Nephron progenitor cell (in vitro differentiated cells): ENCODE measurements around the gene ADRA2C.
A peak's percentile ranks its signal among the peaks of the same experiment; 100 is the strongest.

Experiments
- DNase-seq: peaks from one replicate; pipeline ENCODE4 v3.0.0; 2021
- H3K27ac Mint-ChIP-seq: 2 replicates; pipeline ENCODE4 v1.8.0; 2021; ENCODE audit warnings: mild to moderate bottlenecking, moderate library complexity, mixed read lengths
- H3K27me3 Mint-ChIP-seq: 2 replicates; pipeline ENCODE4 v1.8.0; 2021; ENCODE audit warnings: mild to moderate bottlenecking, low read depth, mixed read lengths; ENCODE audit not compliant: poor library complexity
- H3K36me3 Mint-ChIP-seq: 2 replicates; pipeline ENCODE4 v1.8.0; 2021; ENCODE audit warnings: low read depth, mixed read lengths
- H3K4me1 Mint-ChIP-seq: 2 replicates; pipeline ENCODE4 v1.8.0; 2021; ENCODE audit warnings: mixed read lengths
- H3K4me3 Mint-ChIP-seq: 2 replicates; pipeline ENCODE4 v1.8.0; 2021; ENCODE audit warnings: mild to moderate bottlenecking, moderate library complexity, mixed read lengths
- H3K9me3 Mint-ChIP-seq: 2 replicates; pipeline ENCODE4 v1.8.0; 2021; ENCODE audit warnings: mild to moderate bottlenecking, moderate library complexity, mixed read lengths
- CTCF ChIP-seq: fragments of 200-600 bp; sonication (generic); IDR thresholded peaks from 2 replicates; pipeline ENCODE4 v1.5.0; 2021; ENCODE audit warnings: antibody characterized with exemption

ADRA2C gene

GRCh38 chr4:3762753-3763549 is 3.2 kb upstream of the ADRA2C start:
- H3K4me3 Mint-ChIP-seq, result no peak overlapping the region
- H3K9me3 Mint-ChIP-seq, result no peaks in the 10 kb centered on the region
- no peak for DNase-seq
- peaks cover 4% of the 10 kb centered on the region for H3K4me1 Mint-ChIP-seq
- H3K27ac Mint-ChIP-seq, result no peak overlapping the region
- H3K36me3 Mint-ChIP-seq, result no peaks in the 10 kb centered on the region
- peaks cover 34% of the 10 kb centered on the region for H3K27me3 Mint-ChIP-seq
- TF ChIP-seq CTCF, result no peak

DNA sequence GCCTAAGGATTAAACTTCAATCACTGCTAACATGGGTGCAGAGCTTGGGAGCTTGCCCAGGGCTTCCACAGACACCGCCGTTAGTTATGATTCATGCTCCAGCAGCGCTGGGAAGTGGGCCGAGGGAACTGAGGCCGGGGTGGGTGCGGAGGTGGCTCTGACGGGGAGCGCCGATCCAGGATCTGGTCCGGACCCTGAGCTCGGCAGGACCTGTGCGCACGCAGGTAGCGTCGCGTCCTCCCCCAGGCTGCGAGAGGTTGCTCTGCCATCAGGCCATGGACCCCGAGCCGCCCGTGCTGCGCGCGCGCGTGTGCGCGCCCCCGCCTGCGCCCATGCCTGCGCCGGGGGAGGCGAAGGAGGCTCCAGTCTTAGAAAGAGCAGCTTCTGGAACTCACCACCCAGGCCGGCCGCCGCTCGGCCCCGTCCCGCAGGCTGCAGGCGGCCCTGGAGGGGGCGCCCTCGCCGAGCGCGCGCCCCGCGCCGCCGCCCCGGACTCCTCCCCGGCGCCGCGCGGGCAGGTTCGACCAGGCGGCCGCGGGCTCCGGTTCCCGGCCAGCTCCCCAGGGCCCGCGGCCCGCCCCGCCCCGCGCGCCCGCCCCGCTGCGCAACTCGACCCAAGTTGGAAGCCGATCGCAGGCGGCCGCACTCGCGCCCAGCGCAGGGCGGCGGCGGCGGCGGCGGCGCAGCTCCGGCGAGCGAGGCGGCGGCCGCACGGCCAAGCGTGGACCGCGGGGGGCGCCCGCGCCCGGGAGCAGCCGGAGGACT is 732 bp upstream of the ADRA2C start:
- H3K36me3 Mint-ChIP-seq, result no peaks in the 10 kb centered on the region
- peak; percentile 80 for DNase-seq

GRCh38 chr4:3766785-3767569 is 792 bp downstream of the ADRA2C start:
- DNase-seq, result peak; percentile 64
- H3K4me1 Mint-ChIP-seq, result peaks cover 31% of the 10 kb centered on the region
- no peaks in the 10 kb centered on the region for H3K9me3 Mint-ChIP-seq
- H3K27ac Mint-ChIP-seq, result no peak overlapping the region
- peak overlapping the region; percentile 86 for H3K4me3 Mint-ChIP-seq
- TF ChIP-seq CTCF, result no peak
- H3K36me3 Mint-ChIP-seq, result no peaks in the 10 kb centered on the region
- peaks cover 47% of the 10 kb centered on the region for H3K27me3 Mint-ChIP-seq

More for the DNA sequence above, 732 bp upstream of the ADRA2C start:
- Mint-ChIP-seq H3K4me1 (peaks cover 18% of the 10 kb centered on the region), H3K27me3 (peaks cover 45% of the 10 kb centered on the region), H3K4me3 (peak overlapping the region; percentile 74), H3K9me3 (no peaks in the 10 kb centered on the region), H3K27ac (no peak overlapping the region)
- TF ChIP-seq CTCF, result no peak

- H3K4me3 Mint-ChIP-seq, result peak overlapping the region; percentile 86
- peak; percentile 32 for TF ChIP-seq CTCF
- H3K27ac Mint-ChIP-seq, result peak overlapping the region; percentile 69
- DNase-seq, result peak; percentile 59
- H3K4me1 Mint-ChIP-seq, result peaks cover 31% of the 10 kb centered on the region
- no peaks in the 10 kb centered on the region for H3K36me3 Mint-ChIP-seq
- no peaks in the 10 kb centered on the region for H3K9me3 Mint-ChIP-seq
- peaks cover 47% of the 10 kb centered on the region for H3K27me3 Mint-ChIP-seq
Observed at GRCh38 chr4:3767570-3768288, 1.5 kb downstream of the ADRA2C start.

DNA sequence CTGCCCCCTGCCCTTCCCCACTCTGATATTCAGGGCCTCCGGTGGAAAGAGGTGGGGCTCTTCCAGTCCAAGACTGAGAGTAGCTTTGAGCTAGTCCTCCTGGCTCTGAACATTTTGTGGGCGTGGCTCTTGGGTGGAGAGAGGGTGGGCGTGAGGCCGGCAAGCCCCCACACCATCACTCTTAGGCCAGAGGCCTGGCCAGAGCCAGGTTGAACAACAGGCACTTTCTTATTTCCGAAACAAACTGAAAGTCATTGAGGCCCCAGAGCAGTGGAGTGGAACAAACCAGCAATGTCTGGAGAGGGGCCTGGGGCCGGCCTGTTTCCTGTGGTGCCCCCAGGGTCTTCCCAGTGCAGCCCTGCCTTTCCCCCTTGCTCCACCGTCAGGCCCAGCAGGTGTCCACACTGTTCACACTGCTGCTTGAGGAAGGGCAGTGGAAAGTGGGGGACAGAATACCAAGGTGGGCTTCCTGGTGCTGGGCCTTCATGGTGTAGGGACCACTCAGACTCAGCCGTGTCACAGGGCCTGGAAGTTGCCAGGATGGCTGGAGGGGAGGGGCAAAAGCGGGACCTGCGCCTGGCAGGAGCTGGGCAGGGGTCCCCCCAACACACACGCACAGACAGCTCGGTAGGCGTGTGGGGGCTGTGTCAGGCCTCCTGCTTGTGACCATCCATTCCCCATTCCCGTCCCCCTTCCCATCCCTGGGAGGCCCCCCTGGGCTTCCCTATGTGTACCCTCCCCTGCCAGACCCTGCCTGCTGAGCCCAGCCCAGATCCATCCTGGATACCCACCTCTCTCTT is 2.9 kb downstream of the ADRA2C start:
- H3K27ac Mint-ChIP-seq, result no peak overlapping the region
- H3K4me1 Mint-ChIP-seq, result peaks cover 38% of the 10 kb centered on the region
- H3K27me3 Mint-ChIP-seq, result peaks cover 40% of the 10 kb centered on the region
- DNase-seq, result peak; percentile 39
- no peaks in the 10 kb centered on the region for H3K9me3 Mint-ChIP-seq
- TF ChIP-seq CTCF, result no peak
- H3K36me3 Mint-ChIP-seq, result no peaks in the 10 kb centered on the region
- H3K4me3 Mint-ChIP-seq, result peak overlapping the region; percentile 61
